Thyroid gland (tissue), 4 donors: ENCODE measurements around the gene ALDH1L1.
"Not testable (repeated sequence)": the region's sequence is repeated elsewhere in the genome, so short reads cannot be mapped to it uniquely, and the experiment has no call there.

Experiments used
- CTCF ChIP-seq, 6 experiments: fragments of 200-600 bp in 3 of 6; fragments of 450-650 bp in 3 of 6; sonication (generic) in 3 of 6; IDR thresholded peaks; one replicate each; pipeline ENCODE4 v1.5.1; 2016 to 2019; ENCODE audit warnings: antibody characterized with exemption in 6 of 6, mild to moderate bottlenecking in 2 of 6, inconsistent platforms in 1 of 6, moderate library complexity in 1 of 6
- POLR2A ChIP-seq, 2 donors: fragments of 450-650 bp; IDR thresholded peaks; one replicate each; pipeline ENCODE4 v1.6.1; 2017; ENCODE audit warnings: antibody characterized with exemption in 2 of 2, mild to moderate bottlenecking in 2 of 2, moderate library complexity in 1 of 2

DNA sequence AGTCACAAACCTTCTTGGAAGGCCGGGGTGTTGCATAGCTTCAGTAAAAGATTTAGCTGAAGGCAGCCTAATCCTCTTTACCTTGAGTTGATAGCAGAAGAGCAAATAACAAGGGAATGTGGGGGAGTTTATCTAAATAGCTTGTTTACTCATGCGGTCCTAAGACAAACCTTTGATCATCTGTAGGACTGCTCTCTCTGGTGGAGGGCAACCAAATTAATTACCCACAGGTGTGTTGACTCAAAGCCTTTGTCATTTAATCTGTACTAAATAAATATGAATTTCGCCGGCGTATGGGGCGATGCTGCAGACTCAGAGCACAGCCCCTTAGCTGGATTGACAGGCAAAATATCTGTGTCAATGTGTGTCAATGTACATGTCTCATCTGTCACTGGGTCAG lies 113.7 kb downstream of the ALDH1L1 start:
- not testable (repeated sequence) for TF ChIP-seq CTCF, POLR2A (IDR thresholded peaks at IDR 0.05)
